Stimulated activated naive B cell treated with anti-CD40 and anti-IgM and Interleukin-4, amounts not matched to agents 10 μg/mL and 1 μg/mL and 100 μg/mL, for 72 hours (primary cell): ENCODE data around the gene MAVS.

Experiments used
- ATAC-seq, 2 donors: fragments of 150-1000 bp; cut with Tn5 transposase; replicated peaks; 2 replicates each; pipeline ENCODE4 v1.10.0; 2021; ENCODE audit warnings: moderate library complexity in 1 of 2
- DNase-seq: peaks from one replicate; pipeline ENCODE4 v3.0.0; 2021
- H3K27ac Mint-ChIP-seq: one replicate; pipeline ENCODE4 v1.8.0; 2022; ENCODE audit warnings: mild to moderate bottlenecking, mixed read lengths
- H3K27me3 Mint-ChIP-seq, 2 donors: one replicate each; pipeline ENCODE4 v1.8.0; 2022; ENCODE audit warnings: mixed read lengths in 2 of 2
- H3K36me3 Mint-ChIP-seq, 2 donors: one replicate each; pipeline ENCODE4 v1.8.0; 2022; ENCODE audit warnings: mixed read lengths in 2 of 2, mild to moderate bottlenecking in 1 of 2
- H3K4me1 Mint-ChIP-seq, 2 donors: one replicate each; pipeline ENCODE4 v1.8.0; 2022; ENCODE audit warnings: mixed read lengths in 2 of 2, mild to moderate bottlenecking in 1 of 2
- H3K4me3 Mint-ChIP-seq, 2 donors: one replicate each; pipeline ENCODE4 v1.8.0; 2022; ENCODE audit warnings: mild to moderate bottlenecking in 2 of 2, mixed read lengths in 2 of 2, moderate library complexity in 1 of 2
- H3K9me3 Mint-ChIP-seq, 2 donors: one replicate each; pipeline ENCODE4 v1.8.0; 2022; ENCODE audit warnings: mixed read lengths in 2 of 2, mild to moderate bottlenecking in 1 of 2

MAVS gene

GRCh38 chr20:3910853-3911252 lies 64.2 kb downstream of the MAVS start:
- Mint-ChIP-seq H3K4me1 (peaks cover 25 to 63% of the 10 kb centered on the region in 2 donors), H3K27me3 (no peaks in the 10 kb centered on the region), H3K27ac (no peak overlapping the region), H3K4me3 (no peak overlapping the region), H3K36me3 (peaks cover 51 to 59% of the 10 kb centered on the region in 2 donors), H3K9me3 (no peaks in the 10 kb centered on the region)
- DNase-seq = no peak
- ATAC-seq = no peak

GRCh38 chr20:3911956-3912355 lies 65.3 kb downstream of the MAVS start:
- H3K9me3 Mint-ChIP-seq = no peaks in the 10 kb centered on the region
- H3K4me3 Mint-ChIP-seq = no peak overlapping the region
- H3K36me3 Mint-ChIP-seq = peaks cover 51 to 64% of the 10 kb centered on the region in 2 donors
- ATAC-seq (no peak), DNase-seq (no peak)
- H3K4me1 Mint-ChIP-seq = peaks cover 25 to 62% of the 10 kb centered on the region in 2 donors
- no peaks in the 10 kb centered on the region for H3K27me3 Mint-ChIP-seq
- peak overlapping the region; percentile 56 for H3K27ac Mint-ChIP-seq

- no peak overlapping the region for H3K4me3 Mint-ChIP-seq
- H3K4me1 Mint-ChIP-seq = peaks cover 16 to 48% of the 10 kb centered on the region in 2 donors
- no peak for ATAC-seq
Observed at GRCh38 chr20:3914446-3914845, 67.8 kb downstream of the MAVS start.

GRCh38 chr20:3915691-3916090 lies 69.1 kb downstream of the MAVS start:
- no peak overlapping the region for H3K4me3 Mint-ChIP-seq
- no peak for ATAC-seq
- H3K27me3 Mint-ChIP-seq = no peaks in the 10 kb centered on the region
- H3K36me3 Mint-ChIP-seq = peaks cover 38 to 62% of the 10 kb centered on the region in 2 donors
- H3K27ac Mint-ChIP-seq = peak overlapping the region; percentile 54
- no peaks in the 10 kb centered on the region for H3K9me3 Mint-ChIP-seq
- no peak for DNase-seq
- H3K4me1 Mint-ChIP-seq = peaks cover 16 to 45% of the 10 kb centered on the region in 2 donors

More at GRCh38 chr20:3914446-3914845, 67.8 kb downstream of the MAVS start:
- Mint-ChIP-seq H3K9me3 (no peaks in the 10 kb centered on the region), H3K27ac (peak overlapping the region; percentile 76), H3K27me3 (no peaks in the 10 kb centered on the region), H3K36me3 (peaks cover 45 to 65% of the 10 kb centered on the region in 2 donors)
- no peak for DNase-seq

- ATAC-seq (peak in 1 of 2 donors; percentile 27), DNase-seq (no peak)
- Mint-ChIP-seq H3K4me1 (peaks cover 15 to 45% of the 10 kb centered on the region in 2 donors), H3K27me3 (no peaks in the 10 kb centered on the region), H3K9me3 (no peaks in the 10 kb centered on the region), H3K36me3 (peaks cover 35 to 64% of the 10 kb centered on the region in 2 donors), H3K4me3 (no peak overlapping the region), H3K27ac (no peak overlapping the region)
Observed at GRCh38 chr20:3916364-3916763, 69.7 kb downstream of the MAVS start.

- Mint-ChIP-seq H3K4me1 (peaks cover 22 to 46% of the 10 kb centered on the region in 2 donors), H3K36me3 (peaks cover 28 to 62% of the 10 kb centered on the region in 2 donors), H3K9me3 (no peaks in the 10 kb centered on the region), H3K4me3 (no peak overlapping the region), H3K27me3 (no peaks in the 10 kb centered on the region), H3K27ac (no peak overlapping the region)
- DNase-seq (no peak), ATAC-seq (no peak)
Observed at GRCh38 chr20:3919352-3919751, 72.7 kb downstream of the MAVS start.

- H3K4me3 Mint-ChIP-seq = peak overlapping the region in 1 of 2 donors; percentile 5
- no peaks in the 10 kb centered on the region for H3K27me3 Mint-ChIP-seq
- peaks cover 32 to 66% of the 10 kb centered on the region in 2 donors for H3K36me3 Mint-ChIP-seq
- H3K4me1 Mint-ChIP-seq = peaks cover 28 to 43% of the 10 kb centered on the region in 2 donors
- ATAC-seq (peak; percentile 42 to 45), DNase-seq (no peak)
- H3K9me3 Mint-ChIP-seq = no peaks in the 10 kb centered on the region
- peak overlapping the region; percentile 91 for H3K27ac Mint-ChIP-seq
Observed at GRCh38 chr20:3922223-3922982, 75.8 kb downstream of the MAVS start.

- Mint-ChIP-seq H3K9me3 (no peaks in the 10 kb centered on the region), H3K4me3 (no peak overlapping the region), H3K27me3 (no peaks in the 10 kb centered on the region), H3K4me1 (peaks cover 29 to 45% of the 10 kb centered on the region in 2 donors), H3K27ac (peak overlapping the region; percentile 91), H3K36me3 (peaks cover 34 to 67% of the 10 kb centered on the region in 2 donors)
- ATAC-seq (no peak), DNase-seq (no peak)
Observed at GRCh38 chr20:3922983-3923339, 76.3 kb downstream of the MAVS start.

- H3K4me3 Mint-ChIP-seq = no peak overlapping the region
- peak in 1 of 2 donors; percentile 1 for ATAC-seq
- H3K27me3 Mint-ChIP-seq = no peaks in the 10 kb centered on the region
- no peaks in the 10 kb centered on the region for H3K9me3 Mint-ChIP-seq
- DNase-seq = no peak
- peaks cover 32 to 48% of the 10 kb centered on the region in 2 donors for H3K4me1 Mint-ChIP-seq
- H3K27ac Mint-ChIP-seq = peak overlapping the region; percentile 72
- H3K36me3 Mint-ChIP-seq = peaks cover 37 to 65% of the 10 kb centered on the region in 2 donors
Observed at GRCh38 chr20:3923818-3924217, 77.2 kb downstream of the MAVS start.

GRCh38 chr20:3924304-3925112 lies 77.9 kb downstream of the MAVS start:
- Mint-ChIP-seq H3K4me3 (peak overlapping the region; percentile 17 to 28), H3K27ac (peak overlapping the region; percentile 72), H3K9me3 (no peaks in the 10 kb centered on the region), H3K36me3 (peaks cover 37 to 58% of the 10 kb centered on the region in 2 donors), H3K27me3 (no peaks in the 10 kb centered on the region), H3K4me1 (peaks cover 32 to 48% of the 10 kb centered on the region in 2 donors)
- ATAC-seq = peak; percentile 30 to 35
- no peak for DNase-seq

- no peak overlapping the region for H3K4me3 Mint-ChIP-seq
- H3K27ac Mint-ChIP-seq = peak overlapping the region; percentile 72
- H3K9me3 Mint-ChIP-seq = no peaks in the 10 kb centered on the region
- no peak for DNase-seq
- peaks cover 37 to 58% of the 10 kb centered on the region in 2 donors for H3K36me3 Mint-ChIP-seq
- no peak for ATAC-seq
- no peaks in the 10 kb centered on the region for H3K27me3 Mint-ChIP-seq
- H3K4me1 Mint-ChIP-seq = peaks cover 32 to 48% of the 10 kb centered on the region in 2 donors
Observed at GRCh38 chr20:3925113-3925695, 78.6 kb downstream of the MAVS start.
